Stimulated activated CD8-positive, alpha-beta memory T cell treated with anti-CD3 and anti-CD28 coated beads, Interleukin-15, amount 100 ng/mL, for 1 hour (primary cell): Measurements from ENCODE around the gene SPRR2D.
"Not testable (repeated sequence)": the region's sequence is repeated elsewhere in the genome, so short reads cannot be mapped to it uniquely, and the experiment has no call there.

Experiments used
- DNase-seq: peaks from one replicate; pipeline ENCODE4 v3.0.0-alpha.2; 2020; ENCODE audit warnings: low read depth

The SPRR2D gene

GRCh38 chr1:153040950-153041631 is at the start of gene SPRR2D:
Gene SPRR2D (minus strand): TSS chr1:153041120. CDS start chr1:153040346, 774 bp downstream.
- DNase-seq: no peak

GRCh38 chr1:153087652-153088051 is 46.7 kb upstream of the SPRR2D start:
- DNase-seq: no peak

GRCh38 chr1:153081736-153082135 is 40.8 kb upstream of the SPRR2D start:
- no peak for DNase-seq

GRCh38 chr1:153072806-153073726 is 32.1 kb upstream of the SPRR2D start:
- no peak for DNase-seq

- no peak for DNase-seq
These were observed 30.6 kb upstream of the SPRR2D start, which contains the start of gene SPRR2B for GRCh38 chr1:153071511-153071910. Gene SPRR2B (minus strand): TSS chr1:153071611. CDS start chr1:153070839, 772 bp downstream.

- no peak for DNase-seq
These were observed 29.3 kb upstream of the SPRR2D start for GRCh38 chr1:153070243-153070642.

GRCh38 chr1:153058826-153059784 is 18.2 kb upstream of the SPRR2D start:
- no peak for DNase-seq

GRCh38 chr1:153058154-153058553 is 17.2 kb upstream of the SPRR2D start:
- DNase-seq: no peak

GRCh38 chr1:153057375-153057774 is 16.5 kb upstream of the SPRR2D start, which contains the start of gene SPRR2A:
Gene SPRR2A (minus strand): TSS chr1:153057512. CDS start chr1:153056735, 777 bp downstream.
- no peak for DNase-seq

- not testable (repeated sequence) for DNase-seq
These were observed 15.2 kb upstream of the SPRR2D start for GRCh38 chr1:153056111-153056510.

GRCh38 chr1:153049211-153049610 is 8.3 kb upstream of the SPRR2D start:
- DNase-seq: no peak

- DNase-seq: no peak
These were observed 5.7 kb downstream of the SPRR2D start for GRCh38 chr1:153035211-153035610.

- DNase-seq: no peak
These were observed 8.1 kb downstream of the SPRR2D start for GRCh38 chr1:153032677-153033308.

GRCh38 chr1:153032073-153032472 is 8.8 kb downstream of the SPRR2D start:
- no peak for DNase-seq

GRCh38 chr1:153030895-153031294 is 10.0 kb downstream of the SPRR2D start, which contains the start of gene SPRR1B:
Gene SPRR1B (plus strand): TSS chr1:153031203. CDS start chr1:153032346, 1,143 bp downstream.
- DNase-seq: no peak

- no peak for DNase-seq
These were observed 12.2 kb downstream of the SPRR2D start for GRCh38 chr1:153028766-153029165.

- DNase-seq: no peak
These were observed 15.1 kb downstream of the SPRR2D start for GRCh38 chr1:153025797-153026196.

- no peak for DNase-seq
These were observed 16.5 kb downstream of the SPRR2D start for GRCh38 chr1:153024413-153024812.

- no peak for DNase-seq
These were observed 17.8 kb downstream of the SPRR2D start for GRCh38 chr1:153023109-153023508.

GRCh38 chr1:153022340-153022739 is 18.6 kb downstream of the SPRR2D start:
- DNase-seq: not testable (repeated sequence)

GRCh38 chr1:153021829-153022228 is 19.1 kb downstream of the SPRR2D start:
- DNase-seq: not testable (repeated sequence)
